Stimulated activated CD8-positive, alpha-beta memory T cell treated with anti-CD3 and anti-CD28 coated beads, Interleukin-12 subunit alpha, Interleukin-12 subunit beta, amount 100 ng/mL, for 24 hours (primary cell): ENCODE data around the gene USP46.

Experiments
- DNase-seq: peaks from one replicate; pipeline ENCODE4 v3.0.0-alpha.2; 2020; ENCODE audit errors: extremely low read depth

USP46 gene

GRCh38 chr4:52659001-52659721 is at the start of gene USP46:
Gene USP46 (minus strand): TSS chr4:52659301. CDS start chr4:52659150, 151 bp downstream.
- DNase-seq: no peak

GRCh38 chr4:52704661-52705060 is 45.6 kb upstream of the USP46 start:
- DNase-seq: no peak

- no peak for DNase-seq
Measured at GRCh38 chr4:52704133-52704532, 45.0 kb upstream of the USP46 start.

GRCh38 chr4:52701207-52701606 is 42.1 kb upstream of the USP46 start:
- DNase-seq: no peak

GRCh38 chr4:52694936-52695335 is 35.8 kb upstream of the USP46 start:
- no peak for DNase-seq

GRCh38 chr4:52693492-52693891 is 34.4 kb upstream of the USP46 start:
- DNase-seq: no peak

GRCh38 chr4:52689096-52689495 is 30.0 kb upstream of the USP46 start:
- no peak for DNase-seq

GRCh38 chr4:52687696-52688095 is 28.6 kb upstream of the USP46 start:
- no peak for DNase-seq

GRCh38 chr4:52685316-52685715 is 26.2 kb upstream of the USP46 start:
- no peak for DNase-seq

- no peak for DNase-seq
Measured at GRCh38 chr4:52684896-52685295, 25.8 kb upstream of the USP46 start.

GRCh38 chr4:52680381-52680780 is 21.3 kb upstream of the USP46 start:
- no peak for DNase-seq

- DNase-seq: no peak
Measured at GRCh38 chr4:52676536-52676935, 17.4 kb upstream of the USP46 start.

- DNase-seq: no peak
Measured at GRCh38 chr4:52675111-52675510, 16.0 kb upstream of the USP46 start.

- no peak for DNase-seq
Measured at GRCh38 chr4:52670739-52671138, 11.6 kb upstream of the USP46 start.

GRCh38 chr4:52670121-52670520 is 11.0 kb upstream of the USP46 start:
- DNase-seq: no peak

- no peak for DNase-seq
Measured at GRCh38 chr4:52665592-52665991, 6.5 kb upstream of the USP46 start.

GRCh38 chr4:52664479-52664878 is 5.4 kb upstream of the USP46 start:
- no peak for DNase-seq

- DNase-seq: no peak
Measured at GRCh38 chr4:52661966-52662690, 3.0 kb upstream of the USP46 start.

GRCh38 chr4:52660643-52661042 is 1.5 kb upstream of the USP46 start:
- no peak for DNase-seq

- no peak for DNase-seq
Measured at GRCh38 chr4:52659722-52660261, 691 bp upstream of the USP46 start.

- DNase-seq: no peak
Measured at GRCh38 chr4:52658641-52659000, 480 bp downstream of the USP46 start.

GRCh38 chr4:52657618-52658501 is 1.2 kb downstream of the USP46 start:
- DNase-seq: no peak
